Right hindlimb (tissue), 1 donor: ENCODE results near the gene NCKAP5.

Experiments
- DNase-seq: peaks from one replicate; pipeline ENCODE4 v3.0.0-alpha.2; 2018

The NCKAP5 gene

GRCh38 chr2:133054297-133054696 is 514.0 kb downstream of the NCKAP5 start:
- no peak for DNase-seq

- DNase-seq, result no peak
These were observed 514.7 kb downstream of the NCKAP5 start for GRCh38 chr2:133053541-133053940.

- no peak for DNase-seq
These were observed 522.5 kb downstream of the NCKAP5 start for GRCh38 chr2:133045787-133046186.

- DNase-seq, result no peak
These were observed 523.7 kb downstream of the NCKAP5 start for GRCh38 chr2:133044556-133044955.

GRCh38 chr2:133040170-133040569 is 528.1 kb downstream of the NCKAP5 start:
- no peak for DNase-seq

GRCh38 chr2:133039531-133039930 is 528.7 kb downstream of the NCKAP5 start:
- no peak for DNase-seq

- DNase-seq, result no peak
These were observed 541.6 kb downstream of the NCKAP5 start for GRCh38 chr2:133026536-133027177.

GRCh38 chr2:133025004-133025403 is 543.3 kb downstream of the NCKAP5 start:
- DNase-seq, result no peak

GRCh38 chr2:133012847-133013734 is 555.2 kb downstream of the NCKAP5 start:
- no peak for DNase-seq

- no peak for DNase-seq
These were observed 563.6 kb downstream of the NCKAP5 start for GRCh38 chr2:133004623-133005022.

- no peak for DNase-seq
These were observed 568.8 kb downstream of the NCKAP5 start for GRCh38 chr2:132999421-132999820.

- DNase-seq, result no peak
These were observed 570.0 kb downstream of the NCKAP5 start for GRCh38 chr2:132998221-132998620.

GRCh38 chr2:132991471-132992045 is 576.7 kb downstream of the NCKAP5 start:
- DNase-seq, result no peak

GRCh38 chr2:132984731-132985130 is 583.5 kb downstream of the NCKAP5 start:
- no peak for DNase-seq

- DNase-seq, result no peak
These were observed 588.0 kb downstream of the NCKAP5 start for GRCh38 chr2:132980304-132980703.

GRCh38 chr2:132979339-132980093 is 588.7 kb downstream of the NCKAP5 start:
- no peak for DNase-seq

- DNase-seq, result no peak
These were observed 589.4 kb downstream of the NCKAP5 start for GRCh38 chr2:132978840-132979239.

GRCh38 chr2:132977812-132978529 is 590.3 kb downstream of the NCKAP5 start:
- DNase-seq, result no peak

- DNase-seq, result no peak
These were observed 592.8 kb downstream of the NCKAP5 start for GRCh38 chr2:132975193-132976105.

- no peak for DNase-seq
These were observed 593.7 kb downstream of the NCKAP5 start for GRCh38 chr2:132974467-132975095.
